IMR-90 (cell line): Measurements from ENCODE around the gene ANKMY1. TPM values are rescaled to one million over a fixed set of nuclear protein-coding genes. Genes with fewer than 3 reads are reported as not detected.

Experiments used
- ATAC-seq: fragments of 200-7000 bp; cut with Tn5 transposase; 2 replicates; pipeline ENCODE4 v1.9.1; 2020; ENCODE audit warnings: low read depth, mild to moderate bottlenecking, moderate library complexity
- BruUV-seq: library from RNA; stranded (reverse); fragments of 400-500 nt; replicated peaks from 2 replicates; lab custom pipeline; 2021; lab: Mats Ljungman, UMichigan
- CTCF ChIA-PET: fragments of 300-600 bp; formaldehyde crosslinking; extraction: SDS; loops from one replicate; lab custom pipeline; 2021; ENCODE audit warnings: antibody characterized with exemption; lab: Yijun Ruan, JAX
- POLR2A ChIA-PET: fragments of 300-600 bp; sonication (Branson Sonifier 250); formaldehyde crosslinking; loops from one replicate; lab custom pipeline; 2022; ENCODE audit warnings: antibody characterized with exemption; ENCODE audit not compliant: unreplicated experiment; lab: Charles Lee
- DNase-seq: peaks from one replicate; pipeline ENCODE4 v3.0.0; 2013
- H2AFZ ChIP-seq: replicated peaks from 2 replicates; pipeline ENCODE3; 2013; ENCODE audit warnings: low read length, mild to moderate bottlenecking; ENCODE audit not compliant: poor library complexity
- H2AK5ac ChIP-seq: 2 replicates; pipeline ENCODE4 v1.6.1; 2013; ENCODE audit warnings: low read depth, low read length, inconsistent platforms
- H2AK9ac ChIP-seq: replicated peaks from 2 replicates; pipeline ENCODE3; 2013; ENCODE audit warnings: mild to moderate bottlenecking, low read depth, low read length, moderate library complexity; ENCODE audit not compliant: poor library complexity
- H2BK120ac ChIP-seq: 2 replicates; pipeline ENCODE4 v1.6.1; 2013; ENCODE audit warnings: low read depth, low read length, inconsistent platforms
- H2BK15ac ChIP-seq: 3 replicates; pipeline ENCODE4 v1.6.1; 2013; ENCODE audit warnings: low read depth, low read length, inconsistent platforms
- H2BK20ac ChIP-seq: 2 replicates; pipeline ENCODE4 v1.6.1; 2013; ENCODE audit warnings: low read depth, mild to moderate bottlenecking, inconsistent platforms, low read length, moderate library complexity
- H2BK5ac ChIP-seq: 2 replicates; pipeline ENCODE4 v1.6.1; 2013; ENCODE audit warnings: mild to moderate bottlenecking, low read depth, low read length, inconsistent platforms; ENCODE audit not compliant: poor library complexity, severe bottlenecking
- H3K14ac ChIP-seq: replicated peaks from 2 replicates; pipeline ENCODE4 v1.6.1; 2013; ENCODE audit warnings: low read depth, low read length, inconsistent platforms
- H3K18ac ChIP-seq: 2 replicates; pipeline ENCODE4 v1.6.1; 2013; ENCODE audit warnings: low read depth, low read length, control low read depth
- H3K23ac ChIP-seq: 2 replicates; pipeline ENCODE4 v1.6.1; 2013; ENCODE audit warnings: low read depth, low read length, inconsistent platforms
- H3K27ac ChIP-seq: 2 replicates; pipeline ENCODE4 v1.5.1; 2013; ENCODE audit warnings: mild to moderate bottlenecking, control low read depth, low read length; ENCODE audit not compliant: insufficient read depth
- H3K27me3 ChIP-seq: 2 replicates; pipeline ENCODE4 v1.6.1; 2013; ENCODE audit warnings: low read length; ENCODE audit not compliant: control insufficient read depth, insufficient read depth
- H3K36me3 ChIP-seq: 2 replicates; pipeline ENCODE4 v1.6.1; 2013; ENCODE audit warnings: low read length, mixed read lengths; ENCODE audit not compliant: control insufficient read depth, insufficient read depth
- H3K4ac ChIP-seq: 2 replicates; pipeline ENCODE4 v1.6.1; 2013; ENCODE audit warnings: low read depth, low read length, inconsistent platforms
- H3K4me1 ChIP-seq: 2 replicates; pipeline ENCODE4 v1.6.1; 2013; ENCODE audit warnings: low read length, mixed read lengths; ENCODE audit not compliant: control insufficient read depth, insufficient read depth
- H3K4me2 ChIP-seq: 2 replicates; pipeline ENCODE4 v1.6.1; 2013; ENCODE audit warnings: low read depth, mild to moderate bottlenecking, control low read depth, low read length, moderate library complexity
- H3K4me3 ChIP-seq: 2 replicates; pipeline ENCODE4 v1.5.1; 2013; ENCODE audit warnings: low read depth, mild to moderate bottlenecking, control low read depth, low read length, moderate library complexity; ENCODE audit not compliant: insufficient read depth
- H3K56ac ChIP-seq: 2 replicates; pipeline ENCODE4 v1.6.1; 2013; ENCODE audit warnings: low read length, inconsistent platforms; ENCODE audit not compliant: insufficient read depth; ENCODE audit errors: extremely low read depth
- H3K79me1 ChIP-seq, 2 experiments: 2 replicates each; pipeline ENCODE4 v1.6.1; 2013; ENCODE audit warnings: low read length in 2 of 2, inconsistent platforms in 1 of 2, low read depth in 1 of 2
- H3K9ac ChIP-seq: 2 replicates; pipeline ENCODE4 v1.6.1; 2013; ENCODE audit warnings: low read depth, low read length, control low read depth
- H3K9me1 ChIP-seq: 2 replicates; pipeline ENCODE4 v1.6.1; 2013; ENCODE audit warnings: low read length, inconsistent platforms; ENCODE audit not compliant: insufficient read depth
- H3K9me3 ChIP-seq: 2 replicates; pipeline ENCODE4 v1.6.1; 2013; ENCODE audit warnings: low read length; ENCODE audit not compliant: control insufficient read depth, insufficient read depth
- H4K20me1 ChIP-seq: 2 replicates; pipeline ENCODE4 v1.6.1; 2013; ENCODE audit warnings: low read length, inconsistent platforms; ENCODE audit not compliant: insufficient read depth
- H4K5ac ChIP-seq: 2 replicates; pipeline ENCODE4 v1.6.1; 2013; ENCODE audit warnings: mild to moderate bottlenecking, low read depth, low read length, control low read depth
- H4K8ac ChIP-seq, 2 experiments: 2 replicates each; pipeline ENCODE4 v1.6.1; 2013; ENCODE audit warnings: low read depth in 2 of 2, low read length in 2 of 2, control low read depth in 1 of 2, inconsistent platforms in 1 of 2
- H4K91ac ChIP-seq: 2 replicates; pipeline ENCODE4 v1.6.1; 2013; ENCODE audit warnings: low read depth, low read length, inconsistent platforms; ENCODE audit not compliant: insufficient read depth
- BHLHE40 ChIP-seq: fragments of 150-350 bp; IDR thresholded peaks from 2 replicates; pipeline ENCODE4 v1.6.1; 2016; ENCODE audit warnings: mild to moderate bottlenecking, low read depth, low read length
- CEBPB ChIP-seq: IDR thresholded peaks from 2 replicates; pipeline ENCODE4 v1.6.1; 2012; ENCODE audit warnings: low read depth, low read length, improper control_type of control experiment
- CHD1 ChIP-seq: IDR thresholded peaks from 2 replicates; pipeline ENCODE4 v1.6.1; 2012; ENCODE audit warnings: low read depth, low read length, improper control_type of control experiment
- FOS ChIP-seq: fragments of 150-350 bp; IDR thresholded peaks from 2 replicates; pipeline ENCODE4 v1.6.1; 2016; ENCODE audit warnings: low read depth, low read length
- MAFK ChIP-seq: IDR thresholded peaks from 2 replicates; pipeline ENCODE4 v1.6.1; 2012; ENCODE audit warnings: low read depth, low read length, improper control_type of control experiment
- MAZ ChIP-seq: IDR thresholded peaks from 2 replicates; pipeline ENCODE4 v1.6.1; 2012; ENCODE audit warnings: low read depth, mild to moderate bottlenecking, low read length, improper control_type of control experiment, moderate library complexity, borderline replicate concordance
- MXI1 ChIP-seq: IDR thresholded peaks from 2 replicates; pipeline ENCODE4 v1.6.1; 2012; ENCODE audit warnings: low read depth, mild to moderate bottlenecking, low read length, moderate library complexity, borderline replicate concordance
- NFE2L2 ChIP-seq: fragments of 150-350 bp; IDR thresholded peaks from 2 replicates; pipeline ENCODE4 v1.6.1; 2016; ENCODE audit warnings: low read depth, mild to moderate bottlenecking, low read length
- POLR2A ChIP-seq: IDR thresholded peaks from 2 replicates; pipeline ENCODE4 v1.6.1; 2012; ENCODE audit warnings: mild to moderate bottlenecking, low read depth, low read length
- RAD21 ChIP-seq: IDR thresholded peaks from 2 replicates; pipeline ENCODE4 v1.6.1; 2012; ENCODE audit warnings: low read length, improper control_type of control experiment
- RCOR1 ChIP-seq: IDR thresholded peaks from 2 replicates; pipeline ENCODE4 v1.6.1; 2012; ENCODE audit warnings: mild to moderate bottlenecking, low read length, improper control_type of control experiment; ENCODE audit not compliant: insufficient replicate concordance
- RFX5 ChIP-seq: IDR thresholded peaks from 2 replicates; pipeline ENCODE4 v1.8.0; 2012; ENCODE audit warnings: low read depth, mild to moderate bottlenecking, low read length, moderate library complexity
- SMC3 ChIP-seq: fragments of 150-350 bp; IDR thresholded peaks from 2 replicates; pipeline ENCODE4 v1.6.1; 2016; ENCODE audit warnings: low read depth, mild to moderate bottlenecking, antibody characterized with exemption, low read length, moderate library complexity
- WGBS, 2 experiments: methylation state at CpG; one replicate each; pipeline versions ENCODE4 v1.1.5 to v1.1.7; 2013; ENCODE audit warnings: missing lambda C conversion rate in 2 of 2; ENCODE audit not compliant: insufficient read length in 1 of 2; ENCODE audit errors: extremely low coverage in 2 of 2; 5-methylcytosine and 5-hydroxymethylcytosine counted together
- dilution Hi-C: fragments of 300-500 bp; cut with HindIII; formaldehyde crosslinking; loops from one replicate; pipeline ENCODE4 v1.14.3; 2018; ENCODE audit warnings: low sequenced_read_pairs; ENCODE audit not compliant: unreplicated experiment
- in situ Hi-C: fragments of 300-500 bp; cut with MboI; formaldehyde crosslinking; loops from 3 replicates; pipeline ENCODE4 v1.14.3; 2019; ENCODE audit warnings: low sequenced_read_pairs, inconsistent platforms, mixed read lengths
- intact Hi-C: fragments of 100-400 bp; cut with micrococcal nuclease; formaldehyde crosslinking; loops from 2 replicates; pipeline ENCODE4 v1.10.0; 2022
- polyA plus RNA-seq, 3 experiments: library from polyadenylated mRNA; depleted of rRNA; stranded (reverse); fragments of >200 nt; gene quantifications; 2 replicates each; pipeline ENCODE4 v1.2.3, GENCODE V29; 2012; ENCODE audit warnings: low replicate concordance in 1 of 3
- total RNA-seq: library from RNA; depleted of rRNA; stranded (reverse); fragments of >200 nt; gene quantifications from 2 replicates; pipeline ENCODE4 v1.2.3, GENCODE V29; 2012
- TF ChIP-seq, protein P1 (sequence below): conservative IDR thresholded peaks from 2 replicates; pipeline ENCODE4 v1.5.1; 2012; ENCODE audit warnings: mild to moderate bottlenecking, low read depth, low read length, improper control_type of control experiment
- TF ChIP-seq, protein P2 (sequence below): fragments of 150-350 bp; IDR thresholded peaks from 2 replicates; pipeline ENCODE4 v1.6.1; 2016; ENCODE audit warnings: low read depth, mild to moderate bottlenecking, low read length, moderate library complexity, borderline replicate concordance

ANKMY1 gene
- total and polyA plus RNA-seq, 2 of the 4 experiments (the other 2 are of a cell fraction): 2.9 to 5.5 TPM

DNA sequence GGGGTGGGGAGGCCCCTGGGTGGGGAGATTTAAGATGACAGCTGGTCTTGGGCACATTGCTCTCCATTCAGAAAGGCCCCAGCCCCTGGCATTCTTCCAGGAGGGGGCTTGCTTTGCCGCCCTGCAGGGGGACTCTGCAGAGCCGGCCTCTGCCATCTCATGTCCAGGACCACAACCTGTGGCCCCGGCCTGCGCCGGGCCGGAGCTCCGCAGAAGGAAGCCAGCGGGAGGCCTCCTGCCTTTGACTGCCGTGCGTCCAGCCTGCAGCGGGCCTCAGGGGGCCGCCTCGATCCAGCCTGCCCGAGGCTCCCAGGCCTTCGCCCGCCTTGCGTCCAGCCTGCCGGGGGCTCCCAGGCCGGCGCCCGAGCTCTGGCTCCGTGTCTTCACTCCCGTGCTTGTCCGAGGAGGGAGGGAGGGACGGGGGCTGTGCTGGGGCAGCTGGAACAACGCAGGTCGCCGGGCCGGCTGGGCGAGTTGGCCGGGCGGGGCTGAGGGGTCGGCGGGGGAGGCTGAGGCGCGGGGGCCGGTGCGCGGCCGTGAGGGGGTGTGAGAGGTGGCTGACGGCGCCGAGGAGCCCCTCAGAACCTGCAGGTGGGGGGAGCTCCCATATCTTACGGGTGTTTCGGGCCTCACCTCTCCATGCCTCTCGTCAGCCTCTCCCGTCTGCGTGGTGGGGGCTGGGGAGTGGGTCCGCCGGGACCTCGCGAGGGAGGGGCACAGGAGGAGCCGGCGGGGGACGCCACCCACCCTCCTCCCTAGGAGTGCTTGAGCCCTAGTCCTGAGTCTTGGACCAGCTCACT lies 101.9 kb downstream of the ANKMY1 start (continued):
- no peak for TF ChIP-seq RFX5

DNA sequence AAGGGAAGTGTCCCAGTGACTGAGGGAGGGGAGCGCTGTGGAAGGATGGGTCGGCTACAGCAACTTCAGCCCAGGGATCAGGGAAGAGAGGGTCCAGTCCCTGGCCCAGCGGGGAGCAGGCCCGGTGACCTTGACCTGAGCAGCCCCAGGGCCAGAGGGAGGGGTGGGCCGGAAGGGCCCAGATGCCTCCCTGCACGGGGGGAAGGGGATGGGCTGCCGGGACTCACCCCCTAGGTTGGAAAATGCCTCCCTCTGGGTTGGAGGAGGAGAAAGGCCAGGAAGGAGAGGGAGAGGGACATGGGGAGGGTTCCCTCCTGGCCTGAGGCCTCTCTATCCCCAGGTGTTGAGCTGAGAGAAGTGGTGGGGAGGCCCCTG lies 102.5 kb downstream of the ANKMY1 start:
- Histone ChIP-seq H4K91ac (no peak overlapping the region), H2AK5ac (no peak overlapping the region), H3K79me1 (peaks cover 15 to 60% of the 10 kb centered on the region in 2 experiments; a peak in 3 of 4 replicates), H3K4me1 (peaks cover 18% of the 10 kb centered on the region; the same call in 1 of the 2 replicates), H2BK15ac (no peak overlapping the region), H3K27me3 (no peaks in the 10 kb centered on the region), H3K9ac (no peak overlapping the region), H3K9me1 (0 out of 2 replicates have a peak, but pooled peaks cover 3% of the 10 kb centered on the region), H2AFZ (no peak overlapping the region), H2BK20ac (no peak overlapping the region), H2BK5ac (no peak overlapping the region), H3K9me3 (no peaks in the 10 kb centered on the region), H4K8ac (no peak overlapping the region), H4K5ac (no peak overlapping the region), H3K4me3 (no peak overlapping the region), H3K18ac (no peak overlapping the region), H4K20me1 (peaks cover 60% of the 10 kb centered on the region), H3K36me3 (peaks cover 2% of the 10 kb centered on the region; the same call in 1 of the 2 replicates), H3K14ac (no peak overlapping the region), H3K56ac (no peak overlapping the region), H3K27ac (no peak overlapping the region), H3K4me2 (no peak overlapping the region), H2AK9ac (no peak overlapping the region), H2BK120ac (no peak overlapping the region), H3K4ac (no peak overlapping the region), H3K23ac (no peak overlapping the region)
- DNase-seq (no peak), ATAC-seq (no peak)
- intact Hi-C loops (no loop called here), in situ Hi-C loops (no loop called here), dilution Hi-C loops (no loop called here)
- BruUV-seq: no TSS peak
- WGBS, 2 experiments: no CpG with 5 or more reads among the region's 7 CpGs
- ChIA-PET POLR2A (no interaction called here), CTCF (no interaction called here)
- no peak for TF ChIP-seq RAD21
- no peak for TF ChIP-seq POLR2A
- TF ChIP-seq MXI1: no peak
- no peak for TF ChIP-seq RCOR1
- TF ChIP-seq, protein P1, sequence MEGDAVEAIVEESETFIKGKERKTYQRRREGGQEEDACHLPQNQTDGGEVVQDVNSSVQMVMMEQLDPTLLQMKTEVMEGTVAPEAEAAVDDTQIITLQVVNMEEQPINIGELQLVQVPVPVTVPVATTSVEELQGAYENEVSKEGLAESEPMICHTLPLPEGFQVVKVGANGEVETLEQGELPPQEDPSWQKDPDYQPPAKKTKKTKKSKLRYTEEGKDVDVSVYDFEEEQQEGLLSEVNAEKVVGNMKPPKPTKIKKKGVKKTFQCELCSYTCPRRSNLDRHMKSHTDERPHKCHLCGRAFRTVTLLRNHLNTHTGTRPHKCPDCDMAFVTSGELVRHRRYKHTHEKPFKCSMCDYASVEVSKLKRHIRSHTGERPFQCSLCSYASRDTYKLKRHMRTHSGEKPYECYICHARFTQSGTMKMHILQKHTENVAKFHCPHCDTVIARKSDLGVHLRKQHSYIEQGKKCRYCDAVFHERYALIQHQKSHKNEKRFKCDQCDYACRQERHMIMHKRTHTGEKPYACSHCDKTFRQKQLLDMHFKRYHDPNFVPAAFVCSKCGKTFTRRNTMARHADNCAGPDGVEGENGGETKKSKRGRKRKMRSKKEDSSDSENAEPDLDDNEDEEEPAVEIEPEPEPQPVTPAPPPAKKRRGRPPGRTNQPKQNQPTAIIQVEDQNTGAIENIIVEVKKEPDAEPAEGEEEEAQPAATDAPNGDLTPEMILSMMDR: no peak
- TF ChIP-seq CHD1: no peak
- no peak for TF ChIP-seq SMC3
- no peak for TF ChIP-seq BHLHE40
- TF ChIP-seq MAZ: no peak
- no peak for TF ChIP-seq FOS
- no peak for TF ChIP-seq RFX5
- no peak for TF ChIP-seq MAFK
- no peak for TF ChIP-seq NFE2L2
- TF ChIP-seq, protein P2, sequence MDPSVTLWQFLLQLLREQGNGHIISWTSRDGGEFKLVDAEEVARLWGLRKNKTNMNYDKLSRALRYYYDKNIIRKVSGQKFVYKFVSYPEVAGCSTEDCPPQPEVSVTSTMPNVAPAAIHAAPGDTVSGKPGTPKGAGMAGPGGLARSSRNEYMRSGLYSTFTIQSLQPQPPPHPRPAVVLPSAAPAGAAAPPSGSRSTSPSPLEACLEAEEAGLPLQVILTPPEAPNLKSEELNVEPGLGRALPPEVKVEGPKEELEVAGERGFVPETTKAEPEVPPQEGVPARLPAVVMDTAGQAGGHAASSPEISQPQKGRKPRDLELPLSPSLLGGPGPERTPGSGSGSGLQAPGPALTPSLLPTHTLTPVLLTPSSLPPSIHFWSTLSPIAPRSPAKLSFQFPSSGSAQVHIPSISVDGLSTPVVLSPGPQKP: no peak
- TF ChIP-seq CEBPB: no peak
